Panc1 (cell line): ENCODE results near the gene PCLO. TPM values are rescaled to one million over a fixed set of nuclear protein-coding genes. Genes with fewer than 3 reads are reported as not detected.

Experiments used
- ATAC-seq: fragments of 200-7000 bp; cut with Tn5 transposase; 2 replicates; pipeline ENCODE4 v1.9.1; 2020; ENCODE audit warnings: mild to moderate bottlenecking, moderate library complexity
- BruUV-seq: library from RNA; stranded (reverse); fragments of 400-500 nt; replicated peaks from 2 replicates; lab custom pipeline; 2021; lab: Mats Ljungman, UMichigan
- CTCF ChIA-PET: fragments of 300-600 bp; sonication (Branson Sonifier 250); formaldehyde crosslinking; loops from one replicate; lab custom pipeline; 2022; ENCODE audit warnings: antibody characterized with exemption; lab: Charles Lee
- POLR2A ChIA-PET: fragments of 300-600 bp; sonication (Branson Sonifier 250); formaldehyde crosslinking; loops from one replicate; lab custom pipeline; 2022; ENCODE audit warnings: antibody characterized with exemption; lab: Charles Lee
- DNase-seq: peaks from one replicate; pipeline ENCODE4 v3.0.0-alpha.2; 2010; ENCODE audit warnings: low read depth, low spot score
- H3K27ac ChIP-seq: 2 replicates; pipeline ENCODE4 v1.5.1; 2011; ENCODE audit warnings: mild to moderate bottlenecking, low read length, inconsistent platforms
- H3K27me3 ChIP-seq: fragments of 200-500 bp; sonication (Bioruptor generic); 2 replicates; pipeline ENCODE4 v1.6.0; 2014; ENCODE audit warnings: low read length, inconsistent platforms; ENCODE audit not compliant: control insufficient read depth, insufficient read depth
- H3K36me3 ChIP-seq: fragments of 200-500 bp; sonication (Bioruptor generic); 2 replicates; pipeline ENCODE4 v1.5.1; 2014; ENCODE audit warnings: inconsistent platforms, mild to moderate bottlenecking, low read length, moderate library complexity; ENCODE audit not compliant: control insufficient read depth, insufficient read depth
- H3K4me1 ChIP-seq: 2 replicates; pipeline ENCODE4 v1.5.1; 2011; ENCODE audit warnings: inconsistent platforms, mild to moderate bottlenecking, low read length, moderate library complexity; ENCODE audit not compliant: control insufficient read depth, insufficient read depth
- H3K4me3 ChIP-seq, 2 experiments: 2 replicates each; pipeline ENCODE4 v1.5.1; 2011 to 2012; ENCODE audit warnings: low read depth in 2 of 2, low read length in 2 of 2, mild to moderate bottlenecking in 2 of 2, inconsistent platforms in 1 of 2, moderate library complexity in 1 of 2
- H3K9me3 ChIP-seq: fragments of 200-500 bp; sonication (Bioruptor generic); 2 replicates; pipeline ENCODE4 v1.5.1; 2014; ENCODE audit warnings: low read depth, mild to moderate bottlenecking, inconsistent platforms, low read length, moderate library complexity; ENCODE audit not compliant: control insufficient read depth, insufficient read depth
- CTCF ChIP-seq: fragments of 450-650 bp; IDR thresholded peaks from 2 replicates; pipeline ENCODE4 v1.5.1; 2017; ENCODE audit warnings: mild to moderate bottlenecking
- POLR2AphosphoS5 ChIP-seq: IDR thresholded peaks from 2 replicates; pipeline ENCODE4 v1.6.1; 2012; ENCODE audit warnings: mild to moderate bottlenecking, low read depth, low read length, moderate library complexity
- REST ChIP-seq, 2 experiments: IDR thresholded peaks; 2 replicates each; pipeline ENCODE4 v1.6.1; 2011 to 2012; ENCODE audit warnings: low read depth in 2 of 2, control low read depth in 1 of 2, low read length in 1 of 2, mild to moderate bottlenecking in 1 of 2, moderate library complexity in 1 of 2; ENCODE audit not compliant: insufficient read depth in 1 of 2
- SIN3A ChIP-seq: IDR thresholded peaks from 2 replicates; pipeline ENCODE4 v1.6.1; 2012; ENCODE audit warnings: low read depth, mild to moderate bottlenecking, low read length, moderate library complexity, borderline replicate concordance; ENCODE audit not compliant: insufficient read depth
- TCF7L2 ChIP-seq: IDR thresholded peaks from 2 replicates; pipeline ENCODE4 v1.6.1; 2011; ENCODE audit warnings: mild to moderate bottlenecking, low read depth, low read length, inconsistent platforms
- in situ Hi-C: cut with HindIII; loops from 2 replicates; pipeline ENCODE4 v1.10.0; 2016; ENCODE audit warnings: low sequenced_read_pairs, low pct_unique_long_range_greater_than_20kb
- intact Hi-C: fragments of 100-400 bp; cut with micrococcal nuclease; formaldehyde crosslinking; loops from one replicate; pipeline ENCODE4 v1.10.0; 2022; ENCODE audit not compliant: unreplicated experiment
- total RNA-seq: library from RNA; stranded (reverse); gene quantifications from one replicate; pipeline ENCODE4 v1.2.1, GENCODE V29; 2021; ENCODE audit not compliant: unreplicated experiment

The PCLO gene
- total RNA-seq, 1 experiment from 2014 or later = 1.1 TPM

- H3K36me3 ChIP-seq = no peaks in the 10 kb centered on the region
- DNase-seq (no peak), ATAC-seq (no peak)
- H3K9me3 ChIP-seq = no peaks in the 10 kb centered on the region
- ChIA-PET POLR2A (no interaction called here), CTCF (no interaction called here)
- TF ChIP-seq TCF7L2 (no peak), REST (IDR thresholded peaks at IDR 0.05; ENCODE audit: insufficient read depth in 1 of 2, low read depth in 2 of 2, low read length in 1 of 2) (no peak), SIN3A (no peak), CTCF (no peak), POLR2AphosphoS5 (no peak)
- in situ Hi-C loops = no loop called here
- BruUV-seq = no TSS peak
- intact Hi-C loops = no loop called here
- no peak overlapping the region for H3K4me3 ChIP-seq
- H3K27me3 ChIP-seq = no peaks in the 10 kb centered on the region; the same call in 1 of the 2 replicates
- H3K27ac ChIP-seq = no peak overlapping the region
- no peaks in the 10 kb centered on the region for H3K4me1 ChIP-seq
Observed at GRCh38 chr7:83156006-83156405, 6.7 kb downstream of the PCLO start.

GRCh38 chr7:83155407-83155806 is 7.3 kb downstream of the PCLO start:
- Histone ChIP-seq H3K36me3 (no peaks in the 10 kb centered on the region), H3K9me3 (no peaks in the 10 kb centered on the region), H3K4me3 (no peak overlapping the region), H3K27me3 (no peaks in the 10 kb centered on the region), H3K27ac (no peak overlapping the region), H3K4me1 (no peaks in the 10 kb centered on the region)
- DNase-seq (no peak), ATAC-seq (no peak)
- intact Hi-C loops = no loop called here
- in situ Hi-C loops = no loop called here
- CTCF ChIA-PET = no interaction called here
- POLR2A ChIA-PET = no interaction called here
- no TSS peak for BruUV-seq
- TF ChIP-seq SIN3A = no peak
- TF ChIP-seq TCF7L2 = no peak
- no peak for TF ChIP-seq CTCF
- TF ChIP-seq REST (IDR thresholded peaks at IDR 0.05; ENCODE audit: insufficient read depth in 1 of 2, low read depth in 2 of 2, low read length in 1 of 2) = no peak
- TF ChIP-seq POLR2AphosphoS5 = no peak
